HFFc6 (cell line): ENCODE results near the gene SYT8. TPM values are rescaled to one million over a fixed set of nuclear protein-coding genes. Genes with fewer than 3 reads are reported as not detected.
A peak's percentile ranks its signal among the peaks of the same experiment; 100 is the strongest.
"Not testable (repeated sequence)": the region's sequence is repeated elsewhere in the genome, so short reads cannot be mapped to it uniquely, and the experiment has no call there.

Source experiments
- DNase-seq: peaks from one replicate; pipeline ENCODE4 v3.0.0-alpha.2; 2018
- H3K27ac Mint-ChIP-seq: 2 replicates; pipeline ENCODE4 v1.8.0; 2020; ENCODE audit warnings: mild to moderate bottlenecking, mixed read lengths
- H3K27me3 Mint-ChIP-seq: 2 replicates; pipeline ENCODE4 v1.8.0; 2021; ENCODE audit warnings: mild to moderate bottlenecking, moderate library complexity, mixed read lengths; ENCODE audit not compliant: insufficient read depth
- H3K36me3 Mint-ChIP-seq: 2 replicates; pipeline ENCODE4 v1.8.0; 2021; ENCODE audit warnings: low read depth, mixed read lengths
- H3K4me1 Mint-ChIP-seq: 2 replicates; pipeline ENCODE4 v1.8.0; 2020; ENCODE audit warnings: low read depth, mixed read lengths
- H3K4me3 Mint-ChIP-seq: 2 replicates; pipeline ENCODE4 v1.8.0; 2020; ENCODE audit warnings: mild to moderate bottlenecking, moderate library complexity, mixed read lengths
- H3K9me3 Mint-ChIP-seq: 2 replicates; pipeline ENCODE4 v1.8.0; 2020; ENCODE audit warnings: mild to moderate bottlenecking, mixed read lengths
- CTCF ChIP-seq: fragments of 200-600 bp; sonication (generic); IDR thresholded peaks from 2 replicates; pipeline ENCODE4 v1.5.0; 2021; ENCODE audit warnings: antibody characterized with exemption, mild to moderate bottlenecking
- total RNA-seq, 6 experiments: library from RNA; stranded (reverse); fragmentation: NEBNext Ultra II Directional; extraction: Animal tissue kit (Norgen Biotek cat#: 25700); gene quantifications; 2 replicates in 1 of 6; 3 replicates in 5 of 6; pipeline ENCODE4 v1.2.3, GENCODE V29; 2021

SYT8 gene
- total RNA-seq, 6 experiments from 2014 or later, result not detected

GRCh38 chr11:1807264-1807995 is 27.4 kb upstream of the SYT8 start:
- H3K36me3 Mint-ChIP-seq, result no peaks in the 10 kb centered on the region
- H3K4me3 Mint-ChIP-seq, result no peak overlapping the region
- H3K9me3 Mint-ChIP-seq, result peaks cover 4% of the 10 kb centered on the region; the same call in 1 of the 2 replicates
- no peak overlapping the region for H3K27ac Mint-ChIP-seq
- no peak for DNase-seq
- H3K27me3 Mint-ChIP-seq, result peaks cover 46% of the 10 kb centered on the region
- no peaks in the 10 kb centered on the region for H3K4me1 Mint-ChIP-seq
- peak; percentile 48 for TF ChIP-seq CTCF

DNA sequence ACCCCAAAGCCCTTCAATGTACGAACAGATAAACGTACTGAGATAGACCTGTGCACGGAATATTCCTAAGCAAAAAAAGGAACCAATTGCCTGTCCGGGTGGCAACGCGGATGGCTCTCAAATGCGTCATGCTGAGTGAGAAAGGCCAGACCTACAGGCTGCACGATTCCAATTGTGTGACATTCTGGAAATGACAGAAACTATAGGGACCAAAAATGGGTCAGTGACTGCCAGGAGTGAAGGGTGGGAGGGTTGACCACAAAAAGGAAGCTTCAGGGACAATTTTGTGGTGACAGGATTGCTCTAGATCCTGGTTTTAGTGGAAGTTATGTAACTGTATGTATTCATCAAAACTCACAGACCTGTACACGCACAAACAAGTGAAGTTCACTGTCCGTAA is 24.0 kb upstream of the SYT8 start:
- Mint-ChIP-seq H3K4me3 (no peak overlapping the region), H3K36me3 (no peaks in the 10 kb centered on the region)

GRCh38 chr11:1812274-1812673 is 22.5 kb upstream of the SYT8 start:
- peaks cover 9% of the 10 kb centered on the region; the same call in 1 of the 2 replicates for H3K9me3 Mint-ChIP-seq
- no peaks in the 10 kb centered on the region for H3K4me1 Mint-ChIP-seq
- H3K27me3 Mint-ChIP-seq, result peaks cover 62% of the 10 kb centered on the region
- TF ChIP-seq CTCF, result no peak
- no peak overlapping the region for H3K4me3 Mint-ChIP-seq
- H3K36me3 Mint-ChIP-seq, result no peaks in the 10 kb centered on the region
- no peak overlapping the region for H3K27ac Mint-ChIP-seq
- DNase-seq, result no peak

More for the DNA sequence above, 24.0 kb upstream of the SYT8 start:
- TF ChIP-seq CTCF, result no peak
- no peak for DNase-seq
- H3K4me1 Mint-ChIP-seq, result no peaks in the 10 kb centered on the region
- peaks cover 56% of the 10 kb centered on the region for H3K27me3 Mint-ChIP-seq
- peaks cover 9% of the 10 kb centered on the region; the same call in 1 of the 2 replicates for H3K9me3 Mint-ChIP-seq
- H3K27ac Mint-ChIP-seq, result no peak overlapping the region

GRCh38 chr11:1812801-1813200 is 22.0 kb upstream of the SYT8 start:
- no peak for DNase-seq
- H3K36me3 Mint-ChIP-seq, result no peaks in the 10 kb centered on the region
- no peak overlapping the region for H3K27ac Mint-ChIP-seq
- peaks cover 9% of the 10 kb centered on the region; the same call in 1 of the 2 replicates for H3K9me3 Mint-ChIP-seq
- peaks cover 57% of the 10 kb centered on the region for H3K27me3 Mint-ChIP-seq
- TF ChIP-seq CTCF, result no peak
- H3K4me3 Mint-ChIP-seq, result no peak overlapping the region
- no peaks in the 10 kb centered on the region for H3K4me1 Mint-ChIP-seq

DNA sequence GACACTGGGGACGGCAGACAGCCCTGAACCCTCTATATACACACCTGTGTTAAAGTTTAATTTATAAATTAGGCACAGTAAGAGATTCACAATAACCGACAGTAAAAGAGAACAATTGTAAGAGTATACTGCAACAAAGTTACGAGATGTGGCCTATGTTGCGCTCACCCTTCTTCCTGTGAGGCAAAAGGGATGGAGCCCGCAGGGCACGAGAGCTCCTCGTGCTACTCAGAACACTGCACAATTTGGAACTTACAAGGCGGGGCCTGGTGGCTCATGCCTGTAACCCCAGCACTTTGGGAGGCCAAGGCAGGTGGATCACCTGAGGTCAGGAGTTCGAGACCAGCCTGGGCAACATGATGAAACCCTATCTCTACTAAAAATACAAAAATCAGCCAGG is 21.4 kb upstream of the SYT8 start:
- peaks cover 54% of the 10 kb centered on the region for H3K27me3 Mint-ChIP-seq
- H3K36me3 Mint-ChIP-seq, result not testable (repeated sequence)

GRCh38 chr11:1814691-1815090 is 20.1 kb upstream of the SYT8 start:
- no peaks in the 10 kb centered on the region for H3K36me3 Mint-ChIP-seq
- peaks cover 9% of the 10 kb centered on the region for H3K9me3 Mint-ChIP-seq
- H3K4me1 Mint-ChIP-seq, result no peaks in the 10 kb centered on the region
- no peak overlapping the region for H3K27ac Mint-ChIP-seq
- TF ChIP-seq CTCF, result no peak
- H3K27me3 Mint-ChIP-seq, result peaks cover 49% of the 10 kb centered on the region
- no peak overlapping the region for H3K4me3 Mint-ChIP-seq
- DNase-seq, result no peak

More for the DNA sequence above, 21.4 kb upstream of the SYT8 start:
- not testable (repeated sequence) for H3K27ac Mint-ChIP-seq, H3K4me1 Mint-ChIP-seq, DNase-seq, H3K9me3 Mint-ChIP-seq, H3K4me3 Mint-ChIP-seq
